ENCODE data around the gene STAT4.

Gene STAT4

DNA sequence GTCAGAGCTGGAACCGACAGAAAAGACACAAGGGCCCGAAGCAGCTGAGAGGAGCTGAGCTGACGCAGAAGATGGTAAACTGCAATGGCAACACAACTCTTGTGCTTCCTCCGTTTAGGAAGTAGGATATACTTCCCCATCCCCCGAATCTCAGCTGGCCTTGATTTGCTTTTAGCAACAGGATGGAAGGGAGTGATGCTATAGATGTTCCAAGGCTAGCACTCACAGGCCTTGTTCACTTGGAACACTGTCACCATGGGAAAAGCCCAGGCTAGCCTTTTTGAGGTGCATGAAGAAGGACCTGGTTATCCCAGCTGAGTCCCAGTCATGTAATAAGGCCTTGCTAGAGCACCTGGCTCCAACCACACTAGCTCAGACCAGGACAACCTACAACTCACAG, 162.9 kb downstream of the STAT4 start:
- no peak for DNase-seq

DNA sequence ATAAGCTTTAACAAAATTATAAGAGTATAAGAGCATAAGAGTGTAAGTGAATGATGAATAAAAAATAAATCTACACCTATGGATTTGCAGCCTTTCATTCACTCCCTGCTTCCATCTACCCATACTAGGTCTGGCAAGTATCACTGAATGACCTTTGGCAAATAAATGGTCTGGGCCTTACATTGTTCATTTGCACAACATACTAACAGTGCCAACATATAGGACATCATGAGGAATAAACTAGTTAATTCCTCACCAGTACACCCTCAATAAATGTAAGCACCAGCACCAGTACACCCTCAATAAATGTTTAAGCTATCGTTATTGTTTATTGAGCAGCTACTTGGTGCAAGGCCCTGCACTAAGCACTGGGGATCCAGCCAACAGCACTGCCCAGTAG, 163.7 kb downstream of the STAT4 start:
- DNase-seq: no peak

DNA sequence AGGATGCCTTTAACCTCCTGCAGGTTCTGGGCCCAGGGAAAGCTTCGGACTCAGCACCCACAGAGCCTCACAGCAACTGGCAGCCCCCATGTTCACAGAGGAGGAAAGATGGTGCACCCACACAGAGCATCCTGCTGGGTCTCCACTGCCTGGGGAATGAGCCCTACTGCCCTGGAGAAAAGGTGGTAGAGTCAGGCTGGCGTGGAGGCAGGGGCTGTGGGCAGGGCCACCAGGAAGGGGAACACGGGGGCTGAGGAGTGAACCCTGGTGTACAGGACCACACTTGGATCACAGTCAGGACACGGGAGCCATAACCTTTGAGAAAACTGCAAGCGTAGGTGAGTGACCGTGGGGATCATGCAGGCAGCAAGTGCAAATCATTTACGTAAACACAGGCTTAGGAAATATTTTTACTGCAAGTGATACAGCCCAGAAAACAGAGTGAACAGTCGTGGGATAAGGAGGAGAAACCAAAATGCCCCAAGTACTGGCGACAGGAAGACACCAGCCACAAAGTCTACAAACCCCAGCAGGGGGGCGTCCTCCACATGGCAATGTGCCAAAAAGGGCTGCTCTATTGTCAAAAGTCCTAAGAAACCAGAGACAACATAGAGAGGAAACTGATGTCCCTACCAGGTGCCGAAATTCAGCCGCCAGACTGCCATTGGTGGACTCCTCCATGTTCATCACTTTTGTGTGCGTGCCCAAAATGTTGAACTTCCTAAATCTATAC, 164.4 kb downstream of the STAT4 start:
- DNase-seq: no peak

DNA sequence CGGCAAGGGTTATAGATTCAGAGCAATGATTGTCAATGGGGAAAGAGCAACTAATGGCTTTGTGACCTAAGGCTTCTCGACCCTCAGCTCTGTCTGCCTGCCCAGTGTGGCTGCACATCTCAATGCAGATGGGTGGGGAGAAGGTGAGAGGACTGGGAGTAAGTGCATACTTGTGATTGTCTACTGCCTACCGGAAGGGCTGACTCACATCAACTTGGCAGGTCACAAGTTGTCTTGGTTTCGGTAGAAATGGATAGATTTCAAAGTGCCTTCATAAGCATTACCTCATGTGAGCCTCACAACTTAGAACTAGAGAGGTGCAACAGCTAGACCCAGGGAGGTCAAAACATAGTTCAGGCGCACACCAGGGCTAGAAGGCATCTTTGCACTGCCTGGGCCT, 166.2 kb downstream of the STAT4 start:
- no peak for DNase-seq

DNA sequence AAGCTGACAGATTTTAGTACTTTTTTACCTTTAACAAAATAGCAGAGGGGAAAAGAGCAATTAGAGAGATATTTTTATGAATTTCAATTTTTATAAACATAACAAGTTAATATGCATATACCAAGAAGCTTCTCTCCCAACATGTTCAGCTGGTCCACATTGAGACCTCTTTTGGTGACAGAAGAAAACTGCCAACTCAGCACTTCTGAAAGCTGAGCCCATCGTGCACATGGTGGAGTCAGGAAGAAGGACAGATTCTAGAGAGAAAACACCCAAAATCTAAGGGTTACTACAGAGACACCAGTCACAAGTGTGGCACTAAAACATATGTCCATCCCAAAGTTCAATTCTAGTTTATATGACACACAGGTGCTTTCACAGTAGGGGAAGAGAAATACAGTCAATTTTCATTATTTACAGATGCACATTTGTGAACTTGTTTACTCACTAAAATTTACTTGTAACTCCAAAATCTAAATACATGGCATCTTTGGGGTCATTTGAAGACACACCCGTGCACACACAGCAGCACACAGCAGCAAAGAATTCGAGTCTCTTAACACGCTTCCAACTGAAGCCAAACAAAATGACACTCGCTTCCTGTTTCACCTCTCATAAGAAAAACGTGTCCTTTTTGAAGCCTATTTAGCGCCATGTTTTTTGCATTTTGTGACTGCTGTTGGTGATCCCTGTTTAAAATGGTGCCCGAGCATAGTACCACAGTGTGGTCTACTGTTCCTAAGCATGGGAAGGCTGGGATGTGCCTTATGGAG, 168.3 kb downstream of the STAT4 start:
- DNase-seq: no peak

DNA sequence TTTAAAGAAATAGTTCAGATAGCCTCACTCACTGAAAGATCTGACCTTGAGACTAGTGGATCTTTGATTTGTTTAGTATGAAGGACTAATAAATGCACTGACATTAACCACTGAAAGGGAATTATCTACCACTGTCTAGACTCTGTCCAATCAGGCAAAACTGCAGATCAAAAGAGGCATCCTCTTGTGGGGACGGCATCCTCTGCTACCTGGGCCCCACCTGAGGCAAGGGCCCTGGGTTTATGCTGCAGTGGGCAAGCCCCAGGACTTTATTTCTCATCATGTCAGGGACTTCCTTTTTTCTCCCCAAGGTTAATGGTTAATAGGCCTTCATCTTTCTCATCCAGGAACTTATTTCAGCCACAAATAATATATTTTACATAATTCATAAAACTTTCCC, 169.1 kb downstream of the STAT4 start:
- no peak for DNase-seq

DNA sequence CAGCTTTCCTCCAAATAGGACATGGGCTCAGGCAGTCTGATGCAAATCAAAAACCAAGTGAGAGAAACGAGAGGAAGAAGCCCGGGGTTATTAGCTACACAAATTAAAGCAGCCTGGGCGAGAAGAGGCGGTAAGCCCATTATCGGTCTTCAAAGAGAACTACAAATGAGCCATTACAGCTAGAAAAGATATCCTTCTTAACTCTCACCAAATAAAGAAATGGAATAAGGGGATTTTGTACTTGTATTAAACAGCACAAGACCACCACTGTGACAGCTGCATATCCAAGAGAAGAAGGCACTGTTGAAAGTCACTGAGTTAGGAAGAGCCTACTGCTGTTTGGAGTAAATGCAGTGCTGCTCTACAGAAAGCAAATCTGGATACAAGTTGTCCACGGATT, 169.5 kb downstream of the STAT4 start:
- DNase-seq: no peak

DNA sequence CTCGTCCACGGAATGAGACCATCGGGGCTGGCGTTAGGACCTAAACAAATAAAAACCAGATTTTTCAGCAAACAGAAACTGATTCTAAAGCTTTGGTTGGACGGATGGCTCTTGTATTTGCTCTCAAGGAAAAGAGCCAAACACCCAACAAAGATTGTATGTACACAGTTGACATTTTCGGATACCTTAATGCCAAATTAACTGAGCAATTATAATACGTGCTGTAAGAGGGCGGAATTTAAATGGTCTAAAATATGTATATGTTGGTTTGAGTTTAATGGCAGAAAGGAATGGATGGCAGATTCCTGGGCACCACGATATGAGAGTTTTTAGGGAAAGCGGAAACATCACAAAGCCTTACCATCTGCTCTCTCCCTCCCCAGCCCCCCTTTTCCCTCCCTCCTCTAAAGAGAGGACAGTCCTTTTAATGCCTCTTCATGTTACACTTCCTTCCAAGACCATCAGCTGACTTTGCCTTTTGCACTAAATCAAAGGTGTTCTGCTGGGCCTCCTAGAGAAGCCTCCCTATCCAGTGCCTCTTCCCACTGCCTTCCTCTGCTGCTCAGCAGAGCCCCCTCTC, 170.1 kb downstream of the STAT4 start:
- no peak for DNase-seq

DNA sequence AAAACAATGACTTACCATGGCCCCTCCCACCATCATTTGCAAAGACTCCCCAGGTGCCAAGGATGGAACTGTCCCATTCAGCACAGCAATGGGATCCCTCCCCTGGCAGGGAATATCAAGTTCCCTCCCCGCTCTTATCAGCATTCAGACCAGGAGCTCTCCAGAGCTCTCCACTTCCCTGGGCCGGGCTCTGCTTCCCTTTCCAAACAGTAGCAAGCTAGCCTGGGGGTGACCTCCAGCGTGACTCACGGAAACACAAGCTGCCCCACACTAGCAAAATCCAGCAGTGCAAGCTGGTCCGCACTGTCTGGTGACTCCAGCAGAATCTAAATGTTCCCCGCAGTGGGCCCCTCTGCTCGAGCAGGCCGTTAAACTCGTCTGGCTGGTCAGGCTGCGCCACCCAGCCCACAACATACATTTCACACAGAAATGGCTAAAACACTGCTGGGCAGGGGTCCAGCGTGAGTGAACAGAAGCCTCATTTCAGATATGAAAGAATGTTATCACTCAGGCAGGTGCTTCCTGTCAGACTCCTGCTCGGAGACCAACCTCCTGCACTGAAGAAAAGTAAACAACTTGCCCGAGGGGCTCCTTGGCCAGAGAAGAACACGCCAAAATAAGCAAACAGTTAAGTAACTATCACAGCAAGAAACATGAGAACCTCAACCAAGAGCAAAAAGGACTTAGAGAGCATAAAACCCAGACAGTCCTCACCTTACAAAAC, 170.7 kb downstream of the STAT4 start:
- no peak for DNase-seq

Data from effector CD4-positive, alpha-beta T cell (primary cell).